GM10266 (cell line): ENCODE data around the gene OCA2.

ENCODE experiments used
- DNase-seq: peaks from one replicate; pipeline ENCODE4 v3.0.0; 2012; ENCODE audit errors: extremely low spot score
- TF ChIP-seq, protein P1 (sequence below): IDR thresholded peaks from 2 replicates; pipeline ENCODE4 v1.5.1; 2012; ENCODE audit warnings: mild to moderate bottlenecking, low read depth; ENCODE audit not compliant: control insufficient read depth, insufficient read depth; ENCODE audit errors: missing control alignments

Gene OCA2

DNA sequence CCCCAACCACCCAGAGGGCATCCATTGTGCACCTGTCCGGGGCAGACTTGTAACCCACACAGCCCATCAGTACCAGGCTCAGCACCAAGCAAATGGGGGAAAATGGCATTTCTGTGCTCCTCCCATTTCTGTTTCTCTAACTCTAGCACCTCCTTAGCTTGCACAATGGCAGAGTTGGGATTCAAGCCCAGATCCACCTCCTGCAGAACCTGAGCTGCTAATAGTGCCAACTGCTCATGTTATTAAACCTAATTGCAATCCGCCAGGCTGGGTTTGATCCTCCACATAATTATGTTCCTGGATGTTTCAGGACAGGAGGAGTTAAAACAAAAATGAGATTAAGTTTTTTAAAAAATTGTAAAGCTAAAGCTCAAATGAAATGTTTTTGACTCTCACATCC, 235.0 kb downstream of the OCA2 start:
- DNase-seq: no peak
- TF ChIP-seq, protein P1, sequence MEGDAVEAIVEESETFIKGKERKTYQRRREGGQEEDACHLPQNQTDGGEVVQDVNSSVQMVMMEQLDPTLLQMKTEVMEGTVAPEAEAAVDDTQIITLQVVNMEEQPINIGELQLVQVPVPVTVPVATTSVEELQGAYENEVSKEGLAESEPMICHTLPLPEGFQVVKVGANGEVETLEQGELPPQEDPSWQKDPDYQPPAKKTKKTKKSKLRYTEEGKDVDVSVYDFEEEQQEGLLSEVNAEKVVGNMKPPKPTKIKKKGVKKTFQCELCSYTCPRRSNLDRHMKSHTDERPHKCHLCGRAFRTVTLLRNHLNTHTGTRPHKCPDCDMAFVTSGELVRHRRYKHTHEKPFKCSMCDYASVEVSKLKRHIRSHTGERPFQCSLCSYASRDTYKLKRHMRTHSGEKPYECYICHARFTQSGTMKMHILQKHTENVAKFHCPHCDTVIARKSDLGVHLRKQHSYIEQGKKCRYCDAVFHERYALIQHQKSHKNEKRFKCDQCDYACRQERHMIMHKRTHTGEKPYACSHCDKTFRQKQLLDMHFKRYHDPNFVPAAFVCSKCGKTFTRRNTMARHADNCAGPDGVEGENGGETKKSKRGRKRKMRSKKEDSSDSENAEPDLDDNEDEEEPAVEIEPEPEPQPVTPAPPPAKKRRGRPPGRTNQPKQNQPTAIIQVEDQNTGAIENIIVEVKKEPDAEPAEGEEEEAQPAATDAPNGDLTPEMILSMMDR: no peak

DNA sequence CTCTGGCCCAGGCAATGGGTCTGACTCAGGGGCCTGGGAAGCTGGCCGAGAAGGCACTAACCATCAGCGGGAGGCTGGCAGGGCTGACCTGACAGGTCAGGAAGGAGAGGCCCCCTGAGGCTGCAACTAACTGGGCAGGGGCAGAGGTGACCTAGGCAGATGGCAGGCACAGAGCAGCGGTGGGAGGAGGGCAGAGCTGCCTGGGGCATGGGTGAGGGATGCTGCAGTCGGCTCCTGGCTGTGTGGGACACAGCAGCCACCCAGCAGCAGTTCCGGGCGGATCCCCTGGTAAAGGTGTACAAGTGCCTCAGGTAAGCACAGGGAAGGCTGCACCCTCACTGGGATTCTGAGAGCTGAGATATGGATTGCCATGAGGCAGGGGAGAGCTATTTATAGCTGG, 236.1 kb downstream of the OCA2 start:
- DNase-seq: no peak
- TF ChIP-seq, protein P1: no peak

DNA sequence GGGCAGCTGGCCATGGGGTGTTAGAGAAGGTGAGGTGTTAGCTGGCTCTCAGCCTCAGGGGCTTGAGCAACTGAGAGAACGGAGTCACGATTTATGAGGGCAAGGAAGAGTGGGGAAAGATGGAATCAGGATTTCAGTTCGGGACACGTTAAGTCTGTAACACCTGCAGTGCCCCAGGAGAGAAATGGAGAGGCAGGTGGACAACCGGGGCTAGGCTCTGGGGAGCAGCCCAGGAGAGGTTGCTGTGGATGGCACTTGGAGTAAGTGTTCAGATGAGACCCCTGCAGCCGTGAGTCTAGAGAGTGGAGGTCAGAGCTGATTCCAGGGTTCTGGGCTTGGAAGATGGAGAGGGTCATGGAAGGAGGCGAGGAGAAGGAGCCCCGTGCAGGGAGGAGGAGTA, 237.9 kb downstream of the OCA2 start:
- TF ChIP-seq, protein P1: no peak
- no peak for DNase-seq

DNA sequence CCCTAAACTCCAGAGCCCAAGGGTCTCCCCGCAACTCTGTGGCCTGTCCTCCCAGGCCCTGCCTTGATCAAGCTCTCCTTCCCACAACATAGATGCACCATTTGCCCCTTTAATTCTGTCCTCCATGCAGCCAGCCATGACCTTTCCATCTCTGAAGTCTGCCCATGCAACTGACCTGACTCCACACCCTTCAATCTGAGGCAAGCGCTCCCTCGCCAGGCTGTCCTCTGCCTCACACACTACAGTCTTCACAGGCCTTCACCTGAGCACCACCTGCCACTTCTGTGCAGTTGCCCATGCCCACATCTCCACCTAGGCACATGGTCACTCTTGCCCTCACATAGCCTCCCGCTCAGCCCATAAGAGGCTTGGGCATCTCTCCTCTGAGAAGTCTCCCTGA, 244.0 kb downstream of the OCA2 start:
- no peak for DNase-seq
- TF ChIP-seq, protein P1: no peak

DNA sequence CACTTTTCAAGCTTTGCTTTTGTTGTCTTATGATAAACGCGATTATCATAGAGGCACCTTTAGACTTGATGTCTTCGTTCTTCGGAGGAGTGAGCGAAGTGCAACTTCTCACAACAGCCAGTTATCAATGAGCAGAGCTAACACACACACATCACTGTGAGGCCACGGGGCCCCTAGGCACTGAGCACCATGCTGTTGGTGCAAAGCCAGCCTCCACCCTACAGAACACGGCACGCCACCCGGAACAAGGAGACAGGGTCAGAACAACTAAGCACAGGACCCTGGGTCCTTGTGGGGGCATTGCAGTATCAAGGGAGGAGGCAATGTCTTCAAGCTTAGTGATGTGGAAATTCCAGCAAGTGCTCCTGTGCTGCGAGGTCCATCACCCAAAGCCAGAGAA, 244.5 kb downstream of the OCA2 start:
- TF ChIP-seq, protein P1: no peak
- no peak for DNase-seq

DNA sequence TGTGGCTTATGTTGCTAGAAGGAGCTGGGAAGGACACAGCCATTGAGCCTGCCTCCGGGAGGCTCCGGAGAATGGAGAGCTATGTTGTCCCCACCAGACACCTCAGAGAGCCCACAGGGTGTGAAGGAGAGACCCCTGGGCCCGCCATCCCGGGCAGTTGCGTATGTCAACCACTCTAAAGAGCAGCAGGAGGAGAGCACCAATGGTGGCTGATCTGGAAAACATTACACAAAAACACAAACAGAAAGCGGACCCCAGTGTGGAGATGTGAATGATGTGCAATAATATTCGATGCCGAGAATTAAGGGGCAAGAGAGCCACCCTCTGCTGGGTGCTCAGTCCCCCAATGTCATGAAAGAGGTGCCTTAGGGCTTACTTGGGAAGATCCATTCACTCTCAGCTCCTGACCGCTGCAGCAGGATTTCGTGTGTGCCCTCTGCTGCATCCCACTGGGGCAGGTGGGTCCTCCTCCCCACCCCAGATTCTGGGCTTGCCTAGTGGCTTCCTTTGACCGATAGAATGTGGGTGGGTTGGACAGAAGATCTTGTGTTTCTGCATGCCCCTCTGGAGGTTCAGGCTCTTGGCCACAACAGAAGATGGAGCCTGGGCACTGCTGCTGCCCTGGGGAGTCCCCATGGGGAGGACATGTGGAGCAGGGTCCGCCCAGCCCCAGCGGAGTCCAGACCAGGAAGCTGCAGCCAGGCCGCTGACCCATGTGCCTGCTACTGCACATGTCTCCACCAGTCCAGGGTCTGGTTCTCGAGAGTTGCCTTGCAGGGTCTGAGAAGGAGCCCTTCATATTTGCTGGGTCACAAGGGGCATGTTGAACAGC, 245.3 kb downstream of the OCA2 start:
- TF ChIP-seq, protein P1: no peak
- no peak for DNase-seq

DNA sequence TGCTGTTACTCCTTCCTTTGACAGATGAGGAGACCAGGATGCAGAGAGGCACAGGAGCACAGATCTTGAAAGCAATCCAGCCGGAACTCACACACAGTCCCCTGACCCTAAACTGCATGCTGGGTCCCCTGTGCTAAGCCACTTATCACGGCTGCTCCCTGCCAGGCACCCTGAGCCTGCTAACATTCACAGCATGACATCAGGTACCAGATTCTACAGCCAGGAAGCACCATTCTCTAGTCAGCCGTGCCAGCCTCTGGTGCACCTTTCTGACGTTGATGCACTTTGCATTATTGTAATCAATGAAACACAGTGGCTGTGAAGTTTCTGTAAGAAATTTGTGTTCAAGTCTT, 247.3 kb downstream of the OCA2 start:
- no peak for DNase-seq

More for the DNA sequence above, 247.3 kb downstream of the OCA2 start:
- TF ChIP-seq, protein P1: no peak
